GM06990 (cell line): ENCODE data around the gene PKP1.

ENCODE experiments used
- DNase-seq: peaks from one replicate; pipeline ENCODE4 v3.0.0-alpha.2; 2011; ENCODE audit not compliant: insufficient read length; ENCODE audit errors: extremely low read depth
- H3K27me3 ChIP-seq: replicated peaks from 2 replicates; pipeline ENCODE4 v1.6.0; 2011; ENCODE audit warnings: low read length; ENCODE audit not compliant: control insufficient read depth, insufficient read depth
- H3K36me3 ChIP-seq: 2 replicates; pipeline ENCODE4 v1.5.1; 2011; ENCODE audit warnings: low read length; ENCODE audit not compliant: control insufficient read depth, insufficient read depth
- H3K4me3 ChIP-seq: replicated peaks from 2 replicates; pipeline ENCODE4 v1.5.1; 2011; ENCODE audit warnings: low read depth, mild to moderate bottlenecking, control low read depth, low read length
- TF ChIP-seq, protein P1 (sequence below): IDR thresholded peaks from 2 replicates; pipeline ENCODE4 v1.5.1; 2011; ENCODE audit warnings: low read length, control low read depth, mild to moderate bottlenecking, inconsistent platforms; ENCODE audit not compliant: insufficient read depth, poor library complexity, severe bottlenecking

PKP1 gene

DNA sequence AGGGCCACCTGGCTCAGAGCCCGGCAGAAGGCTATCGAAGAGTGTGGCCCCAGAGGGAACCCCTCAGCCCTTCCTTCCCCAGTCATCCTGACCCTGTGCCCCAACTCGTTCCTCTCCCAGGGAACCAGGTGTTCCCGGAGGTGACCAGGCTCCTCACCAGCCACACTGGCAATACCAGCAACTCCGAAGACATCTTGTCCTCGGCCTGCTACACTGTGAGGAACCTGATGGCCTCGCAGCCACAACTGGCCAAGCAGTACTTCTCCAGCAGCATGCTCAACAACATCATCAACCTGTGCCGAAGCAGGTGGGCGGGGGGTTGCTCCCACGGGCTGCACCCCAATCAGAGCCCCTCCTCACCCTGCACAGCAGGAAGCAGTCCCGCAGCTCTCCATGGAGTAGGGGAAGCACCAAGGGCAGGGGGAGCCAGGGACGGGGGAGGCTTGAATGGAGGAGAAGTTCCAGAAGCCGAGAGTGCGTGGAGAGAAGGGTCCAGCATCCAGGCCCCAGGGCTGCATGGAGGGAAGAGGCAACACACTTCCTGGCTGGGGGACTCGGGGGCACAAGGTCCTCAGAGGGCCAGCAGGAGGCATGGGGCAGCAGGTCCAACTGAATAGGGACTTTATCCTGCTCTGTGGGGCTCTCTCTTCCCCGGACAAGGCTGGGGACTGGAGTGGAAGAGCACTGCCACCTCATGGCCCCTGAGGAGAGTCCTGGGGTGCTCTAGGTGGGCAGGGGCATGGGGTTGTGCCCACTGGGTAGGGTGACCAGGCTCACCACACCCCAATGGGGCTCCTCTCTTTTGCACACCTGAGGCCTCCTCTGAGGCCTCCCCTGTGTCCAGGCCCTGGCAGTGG, 41.7 kb downstream of the PKP1 start:
- Histone ChIP-seq H3K4me3 (no peak overlapping the region), H3K36me3 (no peaks in the 10 kb centered on the region), H3K27me3 (peaks cover 1% of the 10 kb centered on the region)
- no peak for DNase-seq
- TF ChIP-seq, protein P1, sequence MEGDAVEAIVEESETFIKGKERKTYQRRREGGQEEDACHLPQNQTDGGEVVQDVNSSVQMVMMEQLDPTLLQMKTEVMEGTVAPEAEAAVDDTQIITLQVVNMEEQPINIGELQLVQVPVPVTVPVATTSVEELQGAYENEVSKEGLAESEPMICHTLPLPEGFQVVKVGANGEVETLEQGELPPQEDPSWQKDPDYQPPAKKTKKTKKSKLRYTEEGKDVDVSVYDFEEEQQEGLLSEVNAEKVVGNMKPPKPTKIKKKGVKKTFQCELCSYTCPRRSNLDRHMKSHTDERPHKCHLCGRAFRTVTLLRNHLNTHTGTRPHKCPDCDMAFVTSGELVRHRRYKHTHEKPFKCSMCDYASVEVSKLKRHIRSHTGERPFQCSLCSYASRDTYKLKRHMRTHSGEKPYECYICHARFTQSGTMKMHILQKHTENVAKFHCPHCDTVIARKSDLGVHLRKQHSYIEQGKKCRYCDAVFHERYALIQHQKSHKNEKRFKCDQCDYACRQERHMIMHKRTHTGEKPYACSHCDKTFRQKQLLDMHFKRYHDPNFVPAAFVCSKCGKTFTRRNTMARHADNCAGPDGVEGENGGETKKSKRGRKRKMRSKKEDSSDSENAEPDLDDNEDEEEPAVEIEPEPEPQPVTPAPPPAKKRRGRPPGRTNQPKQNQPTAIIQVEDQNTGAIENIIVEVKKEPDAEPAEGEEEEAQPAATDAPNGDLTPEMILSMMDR = no peak

DNA sequence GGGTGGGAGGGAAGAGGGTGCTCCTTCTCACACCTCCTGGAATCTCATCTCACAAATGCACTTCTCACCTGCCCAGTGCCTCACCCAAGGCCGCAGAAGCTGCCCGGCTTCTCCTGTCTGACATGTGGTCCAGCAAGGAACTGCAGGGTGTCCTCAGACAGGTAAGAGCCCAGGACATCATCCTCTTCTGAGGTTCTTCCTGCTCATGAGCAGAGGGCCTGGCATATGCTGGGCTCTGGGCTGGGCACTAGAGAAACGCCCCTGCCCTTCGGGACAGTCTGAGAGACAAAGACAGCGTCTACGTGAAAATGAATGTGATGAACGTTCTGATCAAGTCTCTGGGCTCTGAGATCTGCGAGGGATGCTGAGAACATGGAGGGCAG, 42.4 kb downstream of the PKP1 start:
- Histone ChIP-seq H3K4me3 (no peak overlapping the region), H3K36me3 (no peaks in the 10 kb centered on the region), H3K27me3 (peaks cover 1% of the 10 kb centered on the region)
- TF ChIP-seq, protein P1 = no peak
- DNase-seq = no peak

DNA sequence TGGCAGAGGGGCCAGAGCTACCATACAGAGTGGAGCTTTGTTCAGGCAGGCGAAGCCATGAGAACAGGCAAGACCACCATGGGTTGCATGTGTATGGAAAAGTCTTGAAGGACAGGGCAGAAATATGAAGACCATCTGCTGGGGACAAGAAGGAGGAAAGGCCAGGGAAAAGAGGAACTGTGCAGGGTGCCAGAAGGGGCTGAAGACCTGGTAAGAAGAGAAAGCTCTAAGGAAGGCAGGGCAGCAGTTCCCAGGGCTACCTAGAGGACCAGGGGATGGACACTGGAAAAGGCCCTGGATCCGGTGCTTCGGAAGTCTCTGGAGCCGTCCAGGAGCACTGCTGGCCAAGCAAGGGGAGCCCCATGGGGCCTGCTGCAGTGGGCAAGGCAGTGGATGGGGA, 43.4 kb downstream of the PKP1 start:
- Histone ChIP-seq H3K36me3 (no peaks in the 10 kb centered on the region), H3K4me3 (no peak overlapping the region), H3K27me3 (peaks cover 1% of the 10 kb centered on the region)
- no peak for DNase-seq
- TF ChIP-seq, protein P1 = no peak

- H3K4me3 ChIP-seq = no peak overlapping the region
- H3K27me3 ChIP-seq = peaks cover 1% of the 10 kb centered on the region
- DNase-seq = no peak
- no peaks in the 10 kb centered on the region for H3K36me3 ChIP-seq
- TF ChIP-seq, protein P1 = no peak
Observed at GRCh38 chr1:201327687-201328240, 44.5 kb downstream of the PKP1 start.

GRCh38 chr1:201328576-201328975, 45.3 kb downstream of the PKP1 start:
- no peak for DNase-seq
- Histone ChIP-seq H3K4me3 (no peak overlapping the region), H3K36me3 (no peaks in the 10 kb centered on the region), H3K27me3 (peaks cover 1% of the 10 kb centered on the region)
- TF ChIP-seq, protein P1 = no peak

DNA sequence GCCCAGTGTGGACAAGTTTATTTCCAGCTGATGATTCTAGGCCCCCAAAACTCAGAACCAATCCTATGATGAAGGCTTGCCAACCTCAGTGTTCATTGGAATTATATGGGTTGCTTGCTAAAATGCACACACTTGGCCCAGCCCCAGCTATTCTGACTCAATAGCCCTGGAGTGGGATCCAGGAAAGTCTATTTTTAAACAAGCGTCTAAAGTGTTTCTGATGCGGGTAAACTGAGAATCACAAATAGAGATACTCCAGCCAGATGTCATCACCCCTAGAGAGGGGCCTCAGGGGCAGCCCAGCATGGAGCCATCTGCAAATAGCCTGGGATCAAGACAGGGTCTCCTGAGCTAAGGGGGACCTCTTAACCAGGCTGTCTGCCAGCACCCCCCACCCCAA, 46.0 kb downstream of the PKP1 start:
- Histone ChIP-seq H3K36me3 (no peaks in the 10 kb centered on the region), H3K4me3 (no peak overlapping the region), H3K27me3 (peaks cover 1% of the 10 kb centered on the region)
- no peak for DNase-seq
- TF ChIP-seq, protein P1 = no peak
